K562 (cell line): ENCODE results near the gene PBXIP1. TPM values are rescaled to one million over a fixed set of nuclear protein-coding genes. Genes with fewer than 3 reads are reported as not detected.

ENCODE experiments used
- AFF1 ChIP-seq, 2 experiments: fragments of 450-650 bp; IDR thresholded peaks; 2 replicates each; pipeline ENCODE4 v1.6.1; 2018; ENCODE audit warnings: mild to moderate bottlenecking in 2 of 2, low read depth in 1 of 2; ENCODE audit not compliant: partially characterized antibody in 2 of 2
- ATF1 ChIP-seq, 2 experiments: fragments of 450-650 bp in 1 of 2; IDR thresholded peaks; 2 replicates each; pipeline ENCODE4 v1.6.1; 2016; ENCODE audit warnings: missing compliant biosample characterization in 1 of 2, missing genetic modification characterization in 1 of 2
- CBX1 ChIP-seq: sonication (generic); IDR thresholded peaks from 2 replicates; pipeline ENCODE4 v1.6.1; 2016; ENCODE audit warnings: antibody characterized with exemption, low read depth, mild to moderate bottlenecking
- FOXJ2 ChIP-seq: fragments of 200-800 bp; sonication (Bioruptor generic); IDR thresholded peaks from 2 replicates; pipeline ENCODE4 v1.6.1; 2016; ENCODE audit warnings: missing genetic modification characterization, missing compliant biosample characterization
- GTF2F1 ChIP-seq: IDR thresholded peaks from 2 replicates; pipeline ENCODE4 v1.6.1; 2011; ENCODE audit warnings: low read depth, low read length, improper control_type of control experiment
- HDAC2 ChIP-seq: fragments of 450-650 bp; IDR thresholded peaks from 2 replicates; pipeline ENCODE4 v1.6.1; 2016; ENCODE audit warnings: mild to moderate bottlenecking
- HNRNPLL ChIP-seq: fragments of 200-400 bp; formaldehyde crosslinking; IDR thresholded peaks from 2 replicates; pipeline ENCODE4 v1.6.1; 2017; ENCODE audit warnings: low read length, low read depth, mild to moderate bottlenecking; ENCODE audit not compliant: poor library complexity, severe bottlenecking
- JUN ChIP-seq, 2 experiments: sonication (generic) in 1 of 2; formaldehyde crosslinking in 1 of 2; IDR thresholded peaks; 2 replicates each; pipeline versions ENCODE4 v1.6.1 to v1.8.0; 2012 to 2022; ENCODE audit warnings: borderline replicate concordance in 2 of 2, mild to moderate bottlenecking in 2 of 2, improper control_type of control experiment in 1 of 2, low read depth in 1 of 2, low read length in 1 of 2, missing genetic modification reagents in 1 of 2
- MTA3 ChIP-seq: fragments of 450-650 bp; formaldehyde crosslinking; IDR thresholded peaks from 2 replicates; pipeline ENCODE4 v1.6.1; 2017; ENCODE audit warnings: mild to moderate bottlenecking, borderline replicate concordance
- MYC ChIP-seq, 2 experiments: fragments of 250-450 bp in 1 of 2; sonication (Bioruptor Pico) in 1 of 2; IDR thresholded peaks; 2 replicates each; pipeline versions ENCODE4 v1.5.1 to v1.6.1; 2012 to 2021; ENCODE audit warnings: low read depth in 2 of 2, borderline replicate concordance in 1 of 2, improper control_type of control experiment in 1 of 2, low read length in 1 of 2, mild to moderate bottlenecking in 1 of 2, moderate library complexity in 1 of 2
- OTX1 ChIP-seq: fragments of 450-650 bp; formaldehyde crosslinking; IDR thresholded peaks from 2 replicates; pipeline ENCODE4 v1.4.0; 2022; ENCODE audit warnings: mild to moderate bottlenecking
- USF2 ChIP-seq: sonication (generic); formaldehyde crosslinking; IDR thresholded peaks from 2 replicates; pipeline ENCODE4 v1.5.0; 2020; ENCODE audit warnings: missing genetic modification reagents
- ZBTB8A ChIP-seq: fragments of 450-650 bp; IDR thresholded peaks from 2 replicates; pipeline ENCODE4 v1.6.1; 2018; ENCODE audit warnings: mild to moderate bottlenecking, moderate library complexity; ENCODE audit not compliant: partially characterized antibody
- ZNF395 ChIP-seq: fragments of 200-800 bp; sonication (Bioruptor generic); IDR thresholded peaks from 2 replicates; pipeline ENCODE4 v1.6.1; 2017; ENCODE audit warnings: missing genetic modification characterization, missing compliant biosample characterization
- ZNF512 ChIP-seq: IDR thresholded peaks from 2 replicates; pipeline ENCODE4 v1.6.1; 2016; ENCODE audit warnings: missing genetic modification characterization, missing compliant biosample characterization
- ZSCAN32 ChIP-seq: fragments of 450-650 bp; formaldehyde crosslinking; IDR thresholded peaks from 2 replicates; pipeline ENCODE4 v1.4.0; 2020; ENCODE audit warnings: mild to moderate bottlenecking, moderate library complexity
- polyA plus RNA-seq, 8 experiments: library from polyadenylated mRNA; depleted of rRNA in 4 of 8; stranded (reverse) in 5 of 8; unstranded in 3 of 8; fragments of >200 nt; fragmentation: Nextera tagmentation in 2 of 8; fragmentation: Illumina TruSeq in 1 of 8; extraction: Ambion mirVana in 2 of 8; extraction: Trizol in 1 of 8; gene quantifications; 2 replicates each; pipeline versions ENCODE4 v1.2.1 to v1.2.3, GENCODE V29; 2011 to 2014; ENCODE audit warnings: inconsistent platforms in 1 of 8, missing spikeins in 1 of 8
- total RNA-seq, 7 experiments: library from RNA; depleted of rRNA in 6 of 7; stranded (reverse); fragments of >200 nt in 6 of 7; fragmentation: Illumina TruSeq in 2 of 7; extraction: Trizol in 2 of 7; gene quantifications; 2 replicates each; pipeline versions ENCODE4 v1.2.1 to v1.2.3, GENCODE V29; 2011 to 2021; ENCODE audit warnings: low replicate concordance in 1 of 7

Gene PBXIP1
- total and polyA plus RNA-seq, 9 of the 15 experiments (the other 6 are each of a cell fraction or from before 2014, with no cell fraction given) = 0.13 to 8.3 (median 5.8) TPM

- TF ChIP-seq JUN (IDR thresholded peaks at IDR 0.05; ENCODE audit: borderline replicate concordance, low read depth, low read length) (no peak), JUN (CRISPR knock-in tag; IDR thresholded peaks at IDR 0.05; ENCODE audit: borderline replicate concordance) (no peak), HDAC2 (peak; percentile 74), AFF1 (IDR thresholded peaks at IDR 0.05; ENCODE audit: low read depth in 1 of 2, partially characterized antibody in 2 of 2) (no peak), FOXJ2 (tag) (no peak), MYC (IDR thresholded peaks at IDR 0.05; ENCODE audit: low read depth, low read length) (no peak; the same call in 1 of the 2 replicates), MYC (CRISPR knock-in tag; IDR thresholded peaks at IDR 0.05; ENCODE audit: borderline replicate concordance, low read depth) (no peak), USF2 (CRISPR knock-in tag) (no peak), GTF2F1 (no peak), ZNF512 (tag) (no peak), ZBTB8A (no peak), CBX1 (no peak), ATF1 (CRISPR knock-in tag; IDR thresholded peaks at IDR 0.05) (peak; percentile 79), ATF1 (tag; IDR thresholded peaks at IDR 0.05) (peak; percentile 99), HNRNPLL (no peak), ZSCAN32 (no peak), MTA3 (peak; percentile 75; the same call in 1 of the 2 replicates), ZNF395 (CRISPR knock-in tag) (peak; percentile 57; the same call in 1 of the 2 replicates), OTX1 (CRISPR knock-in tag) (no peak)
Measured at GRCh38 chr1:154937085-154937987, 18.6 kb downstream of the PBXIP1 start (continued).
